ENCODE measurements around the gene KATNB1.

DNA sequence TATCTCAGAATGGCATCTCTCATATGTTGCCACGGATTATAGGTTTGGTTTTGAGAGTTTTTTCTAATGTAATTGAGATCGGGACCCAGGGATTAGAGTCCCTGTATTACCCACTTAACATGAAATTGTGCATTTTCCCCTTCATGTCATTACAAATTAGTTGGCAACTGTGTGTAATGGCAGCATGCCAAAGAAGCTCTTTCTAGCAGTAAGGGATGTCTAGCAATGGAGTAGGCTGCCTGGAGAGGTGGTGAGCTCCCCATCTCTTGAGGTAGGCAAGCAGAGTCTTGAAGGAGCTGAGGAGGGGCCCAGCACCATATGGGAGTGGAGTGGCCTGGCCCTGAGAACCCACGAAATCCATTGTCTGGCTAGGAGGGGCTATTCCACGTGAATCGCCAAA lies 10.0 kb upstream of the KATNB1 start:
- TF ChIP-seq POLR2AphosphoS5 (IDR thresholded peaks at IDR 0.05; ENCODE audit: low read depth, low read length) = no peak
- no peak for TF ChIP-seq CTCF (IDR thresholded peaks at IDR 0.05)
